ENCODE data around the gene SLIT2. TPM values are rescaled to one million over a fixed set of nuclear protein-coding genes. Genes with fewer than 3 reads are reported as not detected.

Gene SLIT2
- total and polyA plus RNA-seq, 8 donors, result 0.68 to 9.1 (median 1.4) TPM

DNA sequence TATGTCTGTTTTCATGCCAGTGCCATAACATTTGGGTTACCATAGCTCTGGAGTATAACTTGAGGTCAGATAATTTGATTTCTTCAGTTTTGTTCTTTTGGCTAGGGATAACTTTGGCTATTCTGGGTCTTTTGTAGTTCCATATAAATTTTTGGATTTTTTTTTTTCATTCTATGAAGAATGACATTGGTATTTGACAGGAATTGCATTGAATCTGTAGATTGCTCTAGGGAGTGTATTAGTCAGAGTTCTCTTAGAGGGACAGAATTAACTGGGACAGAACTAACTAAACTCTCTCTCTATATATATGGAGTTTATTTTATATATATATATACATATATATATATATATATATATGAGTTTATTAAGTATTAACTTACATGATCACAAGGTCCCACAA is 32.2 kb upstream of the SLIT2 start:
- no peaks in the 10 kb centered on the region for H3K4me1 ChIP-seq
- intact Hi-C loops (cut with DNase I), result no loop called here
- TF ChIP-seq, protein P1, sequence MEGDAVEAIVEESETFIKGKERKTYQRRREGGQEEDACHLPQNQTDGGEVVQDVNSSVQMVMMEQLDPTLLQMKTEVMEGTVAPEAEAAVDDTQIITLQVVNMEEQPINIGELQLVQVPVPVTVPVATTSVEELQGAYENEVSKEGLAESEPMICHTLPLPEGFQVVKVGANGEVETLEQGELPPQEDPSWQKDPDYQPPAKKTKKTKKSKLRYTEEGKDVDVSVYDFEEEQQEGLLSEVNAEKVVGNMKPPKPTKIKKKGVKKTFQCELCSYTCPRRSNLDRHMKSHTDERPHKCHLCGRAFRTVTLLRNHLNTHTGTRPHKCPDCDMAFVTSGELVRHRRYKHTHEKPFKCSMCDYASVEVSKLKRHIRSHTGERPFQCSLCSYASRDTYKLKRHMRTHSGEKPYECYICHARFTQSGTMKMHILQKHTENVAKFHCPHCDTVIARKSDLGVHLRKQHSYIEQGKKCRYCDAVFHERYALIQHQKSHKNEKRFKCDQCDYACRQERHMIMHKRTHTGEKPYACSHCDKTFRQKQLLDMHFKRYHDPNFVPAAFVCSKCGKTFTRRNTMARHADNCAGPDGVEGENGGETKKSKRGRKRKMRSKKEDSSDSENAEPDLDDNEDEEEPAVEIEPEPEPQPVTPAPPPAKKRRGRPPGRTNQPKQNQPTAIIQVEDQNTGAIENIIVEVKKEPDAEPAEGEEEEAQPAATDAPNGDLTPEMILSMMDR (IDR thresholded peaks at IDR 0.05), result no peak
- no peak for ATAC-seq
- no peaks in the 10 kb centered on the region for H3K27me3 ChIP-seq
- no peak for DNase-seq
- no peaks in the 10 kb centered on the region for H3K36me3 ChIP-seq
- no peaks in the 10 kb centered on the region for H3K9me3 ChIP-seq
- no peak overlapping the region for H3K27ac ChIP-seq
- no peak overlapping the region for H3K4me3 ChIP-seq
- FAIRE-seq, result no peak

- no peak overlapping the region for H3K4me3 ChIP-seq
- H3K27ac ChIP-seq, result no peak overlapping the region
- no peaks in the 10 kb centered on the region for H3K9me3 ChIP-seq
- intact Hi-C loops (cut with DNase I), result no loop called here
- WGBS, 2 donors, result 92 to 97% methylated on average over 3 of the region's 3 CpGs
- TF ChIP-seq, protein P1 (IDR thresholded peaks at IDR 0.05), result no peak
- H3K27me3 ChIP-seq, result no peaks in the 10 kb centered on the region
- H3K4me1 ChIP-seq, result no peaks in the 10 kb centered on the region
- DNase-seq (no peak), ATAC-seq (no peak), FAIRE-seq (no peak)
- no peaks in the 10 kb centered on the region for H3K36me3 ChIP-seq
Observed at GRCh38 chr4:20237894-20238537, 13.7 kb upstream of the SLIT2 start.

DNA sequence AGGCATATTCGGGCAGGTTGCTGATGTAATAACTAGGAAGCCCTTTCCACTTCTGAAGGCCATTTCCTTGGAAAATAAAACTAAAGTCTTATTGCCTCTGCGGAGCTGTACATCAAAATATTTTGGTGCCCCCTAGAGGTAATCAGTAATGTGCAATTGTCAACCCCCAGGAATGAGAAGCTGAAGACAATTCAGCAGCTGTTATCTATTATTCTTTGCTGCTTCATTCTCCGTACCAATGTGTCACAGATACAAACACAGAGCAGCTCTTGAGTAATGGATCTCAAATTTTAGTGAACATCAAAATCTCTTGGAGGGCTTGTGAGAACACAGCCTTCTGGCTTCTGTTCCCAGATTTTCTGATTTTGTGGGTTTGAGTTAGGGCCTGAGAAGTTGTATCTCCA is 3.5 kb upstream of the SLIT2 start:
- FAIRE-seq, result no peak
- Histone ChIP-seq H3K4me1 (peaks cover 0 to 5% (median 0%) of the 10 kb centered on the region in 3 donors), H3K27ac (no peak overlapping the region), H3K4me3 (no peak overlapping the region), H3K27me3 (no peaks in the 10 kb centered on the region), H3K36me3 (peaks cover 0 to 5% (median 0%) of the 10 kb centered on the region in 3 donors), H3K9me3 (no peaks in the 10 kb centered on the region)
- intact Hi-C loops (cut with DNase I), result no loop called here
- 3% methylated on average over 3 of the region's 3 CpGs for WGBS, 2 donors
- DNase-seq, result no peak
- ATAC-seq, result peak in 2 of 4 donors; percentile 31 to 40
- TF ChIP-seq, protein P1 (IDR thresholded peaks at IDR 0.05), result peak; percentile 24 to 51 (median 48)

DNA sequence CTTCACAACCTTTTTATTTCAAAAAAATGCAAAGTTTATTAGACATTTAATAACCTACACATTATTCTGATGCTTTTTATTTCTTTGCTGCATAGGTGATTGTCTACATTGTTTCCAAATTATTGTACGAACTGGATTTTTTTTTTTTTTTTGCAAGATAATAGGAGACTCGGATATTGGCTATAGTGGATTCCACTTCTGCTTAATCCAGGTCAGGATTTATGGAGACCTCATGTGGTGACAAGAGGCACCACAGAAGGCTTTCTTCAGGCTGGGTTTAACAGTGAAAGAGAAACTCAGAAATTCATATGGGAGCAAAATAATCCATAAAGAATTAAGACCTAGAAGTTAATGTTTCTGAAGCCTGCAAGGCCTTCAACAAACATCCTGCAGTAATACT is 2.4 kb upstream of the SLIT2 start:
- H3K27ac ChIP-seq, result no peak overlapping the region
- ATAC-seq (no peak), FAIRE-seq (no peak), DNase-seq (no peak)
- H3K36me3 ChIP-seq, result no peaks in the 10 kb centered on the region
- intact Hi-C loops (cut with DNase I), result no loop called here
- H3K9me3 ChIP-seq, result no peaks in the 10 kb centered on the region
- WGBS, 2 donors, result 5 to 10% methylated on average over 2 of the region's 2 CpGs
- H3K27me3 ChIP-seq, result peaks cover 0 to 1% (median 0%) of the 10 kb centered on the region in 4 donors
- no peak overlapping the region for H3K4me3 ChIP-seq
- TF ChIP-seq, protein P1 (IDR thresholded peaks at IDR 0.05), result peak in 2 of 4 donors; percentile 19 to 24
- peaks cover 0 to 14% (median 6%) of the 10 kb centered on the region in 3 donors for H3K4me1 ChIP-seq

DNA sequence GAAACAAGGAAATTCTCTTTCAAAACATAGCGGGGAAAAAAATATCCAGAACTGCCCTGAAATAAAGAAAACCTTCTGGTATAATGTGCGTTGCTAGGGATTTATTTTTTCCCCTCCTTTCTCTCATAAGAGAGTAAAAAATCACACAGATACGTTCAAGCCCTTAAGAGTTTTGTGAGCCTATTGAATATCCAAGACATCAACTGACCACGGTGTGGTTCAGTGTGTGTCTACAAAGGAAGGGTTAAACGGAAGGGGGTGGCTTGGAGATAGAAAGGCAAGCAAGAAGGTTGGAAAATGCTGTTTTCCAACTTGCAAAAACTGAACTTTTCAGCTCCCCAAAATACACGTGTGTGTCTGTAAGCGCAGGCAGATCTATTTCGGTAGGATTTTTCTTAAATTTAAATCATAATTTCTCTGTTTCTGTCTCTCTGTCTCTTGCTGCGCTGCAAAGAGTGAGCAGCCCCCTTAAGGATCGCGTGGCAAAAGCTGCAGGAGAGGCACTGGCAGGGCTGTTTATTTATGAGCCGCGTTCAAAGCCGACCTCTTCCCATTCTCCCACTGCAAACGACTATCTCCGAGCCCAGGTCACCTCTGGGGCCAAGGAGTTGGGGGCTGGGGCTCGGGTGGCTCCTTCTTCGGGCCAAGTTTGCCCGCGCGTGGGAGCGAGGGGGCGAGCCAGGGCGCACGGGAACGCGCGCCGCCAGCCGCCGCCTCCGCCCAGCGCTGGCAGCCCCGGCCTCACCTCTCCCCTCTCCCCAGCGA is 492 bp upstream of the SLIT2 start:
- TF ChIP-seq, protein P1 (IDR thresholded peaks at IDR 0.05), result no peak
- intact Hi-C loops (cut with DNase I), result no loop called here
- 5% methylated on average over 32 to 35 of the region's 35 CpGs for WGBS, 2 donors
- DNase-seq (no peak), FAIRE-seq (no peak), ATAC-seq (peak in 1 of 4 donors; percentile 2)
- Histone ChIP-seq H3K9me3 (no peaks in the 10 kb centered on the region), H3K4me3 (peak overlapping the region; percentile 53 to 66 (median 60)), H3K27me3 (peaks cover 0 to 12% (median 3%) of the 10 kb centered on the region in 4 donors), H3K4me1 (peaks cover 0 to 14% (median 11%) of the 10 kb centered on the region in 3 donors), H3K36me3 (no peaks in the 10 kb centered on the region), H3K27ac (no peak overlapping the region)
